ENCODE measurements around the gene SCPEP1.

Gene SCPEP1

GRCh38 chr17:57009737-57010445 lies 32.0 kb downstream of the SCPEP1 start:
- H3K4me1 Mint-ChIP-seq = peaks cover 21% of the 10 kb centered on the region
- H3K27me3 Mint-ChIP-seq (ENCODE audit: low read depth, poor library complexity) = no peaks in the 10 kb centered on the region
- no peak overlapping the region for H3K4me3 Mint-ChIP-seq
- peak; percentile 50 for DNase-seq
- peak; percentile 59 for TF ChIP-seq CTCF (IDR thresholded peaks at IDR 0.05)
- no peaks in the 10 kb centered on the region for H3K36me3 Mint-ChIP-seq (ENCODE audit: low read depth)
- H3K9me3 Mint-ChIP-seq = no peaks in the 10 kb centered on the region
- no peak overlapping the region for H3K27ac Mint-ChIP-seq

- no peak for DNase-seq
- Mint-ChIP-seq H3K27me3 (ENCODE audit: low read depth, poor library complexity) (no peaks in the 10 kb centered on the region), H3K4me1 (peaks cover 21% of the 10 kb centered on the region), H3K36me3 (ENCODE audit: low read depth) (no peaks in the 10 kb centered on the region), H3K9me3 (no peaks in the 10 kb centered on the region), H3K27ac (no peak overlapping the region), H3K4me3 (no peak overlapping the region)
- no peak for TF ChIP-seq CTCF (IDR thresholded peaks at IDR 0.05)
Observed at GRCh38 chr17:57010487-57010886, 32.6 kb downstream of the SCPEP1 start.

GRCh38 chr17:57011491-57012015 lies 33.6 kb downstream of the SCPEP1 start:
- TF ChIP-seq CTCF (IDR thresholded peaks at IDR 0.05) = no peak
- DNase-seq = no peak
- Mint-ChIP-seq H3K27ac (no peak overlapping the region), H3K4me3 (no peak overlapping the region), H3K9me3 (peaks cover under 1% of the 10 kb centered on the region), H3K27me3 (ENCODE audit: low read depth, poor library complexity) (no peaks in the 10 kb centered on the region), H3K36me3 (ENCODE audit: low read depth) (no peaks in the 10 kb centered on the region), H3K4me1 (peaks cover 22% of the 10 kb centered on the region)

GRCh38 chr17:57016071-57016763 lies 38.3 kb downstream of the SCPEP1 start:
- H3K9me3 Mint-ChIP-seq = peaks cover 3% of the 10 kb centered on the region
- no peak for TF ChIP-seq CTCF (IDR thresholded peaks at IDR 0.05)
- no peak overlapping the region for H3K27ac Mint-ChIP-seq
- no peak overlapping the region for H3K4me3 Mint-ChIP-seq
- H3K36me3 Mint-ChIP-seq (ENCODE audit: low read depth) = no peaks in the 10 kb centered on the region
- H3K27me3 Mint-ChIP-seq (ENCODE audit: low read depth, poor library complexity) = no peaks in the 10 kb centered on the region
- H3K4me1 Mint-ChIP-seq = peaks cover 22% of the 10 kb centered on the region
- DNase-seq = no peak

GRCh38 chr17:57016764-57017116 lies 38.8 kb downstream of the SCPEP1 start:
- no peak overlapping the region for H3K4me3 Mint-ChIP-seq
- no peak for DNase-seq
- H3K36me3 Mint-ChIP-seq (ENCODE audit: low read depth) = no peaks in the 10 kb centered on the region
- peaks cover 3% of the 10 kb centered on the region for H3K9me3 Mint-ChIP-seq
- no peak for TF ChIP-seq CTCF (IDR thresholded peaks at IDR 0.05)
- no peak overlapping the region for H3K27ac Mint-ChIP-seq
- H3K4me1 Mint-ChIP-seq = peaks cover 22% of the 10 kb centered on the region
- no peaks in the 10 kb centered on the region for H3K27me3 Mint-ChIP-seq (ENCODE audit: low read depth, poor library complexity)
